ENCODE results near the gene PGA5. TPM values are rescaled to one million over a fixed set of nuclear protein-coding genes. Genes with fewer than 3 reads are reported as not detected.

The PGA5 gene
- total RNA-seq, 3 donors from 2014 or later (not counting 1 experiment from before 2014, with no cell fraction given), result not detected

DNA sequence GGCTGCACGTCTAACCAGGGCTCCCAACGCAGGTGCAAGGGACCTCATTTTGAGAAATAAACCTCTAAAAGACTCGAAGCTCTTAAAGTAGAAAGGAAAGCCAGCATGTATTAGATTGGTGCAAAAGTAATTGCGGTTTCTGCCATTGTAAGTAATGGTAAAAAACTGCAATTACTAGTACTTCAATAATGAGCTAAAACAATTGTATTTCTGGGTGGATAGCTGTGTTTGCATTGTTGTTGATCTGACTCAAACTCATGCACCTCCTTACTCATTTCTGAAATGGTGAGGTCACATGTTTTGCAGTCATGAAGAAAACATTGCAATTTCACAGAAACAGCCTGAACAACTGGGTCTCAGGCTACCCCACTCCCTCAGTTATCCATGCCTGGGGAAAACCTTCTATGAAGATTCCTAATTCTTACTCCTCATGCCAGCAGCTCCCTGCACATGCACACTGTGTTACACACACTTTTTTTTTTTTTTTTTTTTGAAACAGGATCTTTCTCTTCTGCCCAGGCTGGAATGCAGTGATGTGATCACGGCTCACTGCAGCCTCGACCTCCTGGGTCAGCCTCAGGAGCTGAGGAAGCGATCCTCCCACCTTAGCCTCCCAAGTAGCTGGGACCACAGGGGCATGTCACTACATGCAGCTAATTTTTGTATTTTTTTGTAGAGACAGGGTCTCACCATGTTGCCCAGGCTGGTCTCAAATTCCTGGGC lies 29.5 kb downstream of the PGA5 start:
- H3K27ac ChIP-seq (ENCODE audit: low read length), result no peak overlapping the region
- H3K36me3 ChIP-seq (ENCODE audit: control insufficient read depth, insufficient read depth, low read length), result no peaks in the 10 kb centered on the region
- H3K4me3 ChIP-seq (ENCODE audit: low read length), result no peak overlapping the region
- no peak overlapping the region for H3K27ac Mint-ChIP-seq
- intact Hi-C loops (cut with micrococcal nuclease), result no loop called here
- no peaks in the 10 kb centered on the region for H3K9me3 ChIP-seq (ENCODE audit: control insufficient read depth, insufficient read depth, low read length)
- TF ChIP-seq, protein P1, sequence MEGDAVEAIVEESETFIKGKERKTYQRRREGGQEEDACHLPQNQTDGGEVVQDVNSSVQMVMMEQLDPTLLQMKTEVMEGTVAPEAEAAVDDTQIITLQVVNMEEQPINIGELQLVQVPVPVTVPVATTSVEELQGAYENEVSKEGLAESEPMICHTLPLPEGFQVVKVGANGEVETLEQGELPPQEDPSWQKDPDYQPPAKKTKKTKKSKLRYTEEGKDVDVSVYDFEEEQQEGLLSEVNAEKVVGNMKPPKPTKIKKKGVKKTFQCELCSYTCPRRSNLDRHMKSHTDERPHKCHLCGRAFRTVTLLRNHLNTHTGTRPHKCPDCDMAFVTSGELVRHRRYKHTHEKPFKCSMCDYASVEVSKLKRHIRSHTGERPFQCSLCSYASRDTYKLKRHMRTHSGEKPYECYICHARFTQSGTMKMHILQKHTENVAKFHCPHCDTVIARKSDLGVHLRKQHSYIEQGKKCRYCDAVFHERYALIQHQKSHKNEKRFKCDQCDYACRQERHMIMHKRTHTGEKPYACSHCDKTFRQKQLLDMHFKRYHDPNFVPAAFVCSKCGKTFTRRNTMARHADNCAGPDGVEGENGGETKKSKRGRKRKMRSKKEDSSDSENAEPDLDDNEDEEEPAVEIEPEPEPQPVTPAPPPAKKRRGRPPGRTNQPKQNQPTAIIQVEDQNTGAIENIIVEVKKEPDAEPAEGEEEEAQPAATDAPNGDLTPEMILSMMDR (IDR thresholded peaks at IDR 0.05), result no peak
- no peak overlapping the region for H3K4me3 Mint-ChIP-seq
- no peaks in the 10 kb centered on the region for H3K36me3 Mint-ChIP-seq
- no peaks in the 10 kb centered on the region for H3K9me3 Mint-ChIP-seq
- H3K27me3 ChIP-seq (ENCODE audit: control insufficient read depth, insufficient read depth, low read length), result no peaks in the 10 kb centered on the region
- no peaks in the 10 kb centered on the region for H3K4me1 ChIP-seq (ENCODE audit: control insufficient read depth, insufficient read depth, low read length)
- no peaks in the 10 kb centered on the region for H3K4me1 Mint-ChIP-seq
- no peak for ATAC-seq
- no peaks in the 10 kb centered on the region for H3K27me3 Mint-ChIP-seq (ENCODE audit: low read depth in 2 of 2)
- 92% methylated on average over 7 of the region's 7 CpGs for WGBS (ENCODE audit: insufficient coverage)
- no peak for DNase-seq

DNA sequence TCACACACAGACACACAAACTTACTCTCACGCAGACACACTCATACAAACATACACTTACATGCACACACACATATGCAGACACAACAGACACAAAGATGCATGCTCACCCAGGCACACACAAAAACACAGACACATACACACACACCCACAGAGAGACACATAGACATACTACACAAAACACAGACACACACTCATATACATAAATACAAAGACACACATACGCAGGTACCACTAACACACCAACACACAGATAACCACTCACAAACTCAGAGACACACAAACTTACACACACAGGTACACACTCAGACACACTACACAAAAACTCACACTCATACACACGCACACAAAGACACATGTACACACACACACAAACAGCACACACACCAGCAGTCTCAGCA lies 31.8 kb downstream of the PGA5 start:
- H3K27me3 Mint-ChIP-seq (ENCODE audit: low read depth in 2 of 2), result no peaks in the 10 kb centered on the region
- intact Hi-C loops (cut with micrococcal nuclease), result no loop called here
- H3K36me3 Mint-ChIP-seq, result no peaks in the 10 kb centered on the region
- no peaks in the 10 kb centered on the region for H3K9me3 ChIP-seq (ENCODE audit: control insufficient read depth, insufficient read depth, low read length)
- DNase-seq (no peak), ATAC-seq (peak in 1 of 3 donors; percentile 24)
- no peaks in the 10 kb centered on the region for H3K4me1 Mint-ChIP-seq
- no peaks in the 10 kb centered on the region for H3K27me3 ChIP-seq (ENCODE audit: control insufficient read depth, insufficient read depth, low read length)
- H3K4me3 Mint-ChIP-seq, result no peak overlapping the region
- no peaks in the 10 kb centered on the region for H3K4me1 ChIP-seq (ENCODE audit: control insufficient read depth, insufficient read depth, low read length)
- TF ChIP-seq, protein P1 (IDR thresholded peaks at IDR 0.05), result no peak
- no peak overlapping the region for H3K27ac ChIP-seq (ENCODE audit: low read length)
- no peak overlapping the region for H3K27ac Mint-ChIP-seq
- 94% methylated on average over 3 of the region's 3 CpGs for WGBS (ENCODE audit: insufficient coverage)
- H3K36me3 ChIP-seq (ENCODE audit: control insufficient read depth, insufficient read depth, low read length), result no peaks in the 10 kb centered on the region
- H3K4me3 ChIP-seq (ENCODE audit: low read length), result no peak overlapping the region
- H3K9me3 Mint-ChIP-seq, result no peaks in the 10 kb centered on the region

DNA sequence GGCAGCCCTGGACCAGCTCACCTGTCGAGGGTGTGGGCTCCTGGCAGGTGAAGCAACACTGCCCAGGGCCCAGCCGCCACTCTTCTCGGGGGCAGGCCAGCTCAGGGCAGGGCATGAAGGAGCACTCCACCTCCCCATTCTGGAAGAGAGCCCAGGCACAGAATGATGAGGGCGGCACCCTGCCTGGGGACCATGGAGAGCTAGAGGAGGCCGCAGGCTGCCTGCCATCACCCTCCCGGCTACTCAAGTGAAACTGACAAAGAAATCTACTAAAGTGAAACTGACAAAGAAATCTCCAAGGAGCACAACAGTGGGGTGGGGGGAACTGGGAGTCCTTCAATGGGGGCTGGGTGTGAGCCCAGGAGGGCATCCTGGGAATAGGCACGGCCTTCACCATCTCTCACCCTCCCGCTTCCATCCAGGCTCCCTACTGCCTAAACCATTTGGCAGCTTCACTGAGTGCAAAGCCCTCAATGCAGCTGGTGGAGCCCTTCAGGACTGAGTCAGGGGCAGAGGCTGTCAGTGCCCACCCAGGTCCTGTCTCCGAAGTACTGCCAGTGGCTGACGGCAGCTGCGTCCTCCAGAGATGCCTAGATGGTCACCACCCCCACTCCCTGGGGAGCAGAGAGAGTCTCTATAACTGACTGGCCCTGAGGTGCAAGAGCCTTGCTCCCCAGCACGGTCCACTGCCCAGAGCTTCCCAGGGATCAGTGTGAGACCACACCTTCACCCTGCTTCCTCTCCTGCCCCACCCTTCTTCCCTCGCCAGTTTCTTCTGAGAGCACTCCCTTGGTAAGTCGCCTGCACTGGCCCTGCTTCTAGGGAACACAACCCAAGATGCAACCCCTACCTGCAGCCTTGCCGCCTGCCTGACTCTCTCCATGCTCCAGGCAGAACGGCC lies 32.5 kb downstream of the PGA5 start:
- Histone ChIP-seq H3K4me1 (ENCODE audit: control insufficient read depth, insufficient read depth, low read length) (no peaks in the 10 kb centered on the region), H3K36me3 (ENCODE audit: control insufficient read depth, insufficient read depth, low read length) (no peaks in the 10 kb centered on the region), H3K9me3 (ENCODE audit: control insufficient read depth, insufficient read depth, low read length) (no peaks in the 10 kb centered on the region), H3K27ac (ENCODE audit: low read length) (no peak overlapping the region), H3K27me3 (ENCODE audit: control insufficient read depth, insufficient read depth, low read length) (no peaks in the 10 kb centered on the region), H3K4me3 (ENCODE audit: low read length) (no peak overlapping the region)
- Mint-ChIP-seq H3K4me1 (no peaks in the 10 kb centered on the region), H3K27me3 (ENCODE audit: low read depth in 2 of 2) (no peaks in the 10 kb centered on the region), H3K4me3 (no peak overlapping the region), H3K27ac (no peak overlapping the region), H3K36me3 (no peaks in the 10 kb centered on the region), H3K9me3 (no peaks in the 10 kb centered on the region)
- ATAC-seq (peak in 1 of 3 donors; percentile 33), DNase-seq (no peak)
- TF ChIP-seq, protein P1 (IDR thresholded peaks at IDR 0.05), result no peak
- intact Hi-C loops (cut with micrococcal nuclease), result no loop called here
- WGBS (ENCODE audit: insufficient coverage), result 92% methylated on average over 16 of the region's 16 CpGs
